Loucy (cell line): ENCODE results near the gene SPEF2.

Experiments used
- EZH2phosphoT487 ChIP-seq: fragments of 200-600 bp; IDR thresholded peaks from 2 replicates; pipeline ENCODE4 v1.6.1; 2018; ENCODE audit warnings: antibody characterized with exemption, mild to moderate bottlenecking, moderate library complexity, borderline replicate concordance
- TF ChIP-seq, protein P1 (sequence below): fragments of 200-600 bp; sonication (generic); conservative IDR thresholded peaks from 2 replicates; pipeline ENCODE4 v1.5.1; 2014; ENCODE audit warnings: mild to moderate bottlenecking, antibody characterized with exemption, low read length

DNA sequence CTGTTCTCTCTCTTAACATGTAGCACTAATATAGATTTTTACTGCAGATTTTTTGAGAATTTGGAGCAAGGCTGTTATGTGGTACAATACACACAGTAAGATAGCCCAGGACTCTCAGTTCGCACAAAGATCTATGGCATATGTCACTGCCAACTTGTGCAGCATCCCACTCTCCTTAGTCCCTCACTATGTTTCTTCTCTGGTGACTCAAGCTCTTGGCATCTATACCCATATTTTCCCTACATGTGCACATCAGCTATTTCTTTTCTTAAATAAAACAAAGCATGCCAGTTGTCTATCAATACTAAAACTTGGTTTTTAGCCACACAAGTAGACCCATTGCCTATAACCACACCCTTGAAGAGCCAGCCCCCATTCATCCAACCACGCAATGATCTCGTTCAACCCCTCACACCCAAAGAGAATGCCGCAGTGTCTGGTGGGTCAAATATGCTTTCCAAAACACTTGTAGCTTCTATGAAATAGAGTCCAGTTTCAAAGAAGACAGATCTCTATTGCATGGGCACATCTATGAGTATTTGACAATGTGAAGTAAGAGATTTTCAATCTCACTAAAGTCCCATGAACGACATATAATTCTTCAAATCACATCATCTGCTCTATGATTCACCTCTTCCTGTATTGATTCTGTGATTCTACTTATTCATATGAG, 220.8 kb downstream of the SPEF2 start:
- TF ChIP-seq, protein P1, sequence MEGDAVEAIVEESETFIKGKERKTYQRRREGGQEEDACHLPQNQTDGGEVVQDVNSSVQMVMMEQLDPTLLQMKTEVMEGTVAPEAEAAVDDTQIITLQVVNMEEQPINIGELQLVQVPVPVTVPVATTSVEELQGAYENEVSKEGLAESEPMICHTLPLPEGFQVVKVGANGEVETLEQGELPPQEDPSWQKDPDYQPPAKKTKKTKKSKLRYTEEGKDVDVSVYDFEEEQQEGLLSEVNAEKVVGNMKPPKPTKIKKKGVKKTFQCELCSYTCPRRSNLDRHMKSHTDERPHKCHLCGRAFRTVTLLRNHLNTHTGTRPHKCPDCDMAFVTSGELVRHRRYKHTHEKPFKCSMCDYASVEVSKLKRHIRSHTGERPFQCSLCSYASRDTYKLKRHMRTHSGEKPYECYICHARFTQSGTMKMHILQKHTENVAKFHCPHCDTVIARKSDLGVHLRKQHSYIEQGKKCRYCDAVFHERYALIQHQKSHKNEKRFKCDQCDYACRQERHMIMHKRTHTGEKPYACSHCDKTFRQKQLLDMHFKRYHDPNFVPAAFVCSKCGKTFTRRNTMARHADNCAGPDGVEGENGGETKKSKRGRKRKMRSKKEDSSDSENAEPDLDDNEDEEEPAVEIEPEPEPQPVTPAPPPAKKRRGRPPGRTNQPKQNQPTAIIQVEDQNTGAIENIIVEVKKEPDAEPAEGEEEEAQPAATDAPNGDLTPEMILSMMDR: no peak
- no peak for TF ChIP-seq EZH2phosphoT487
